SU-DHL-6 (cell line): ENCODE results near the gene PRKCE.

ENCODE experiments used
- H2AFZ ChIP-seq: fragments of 200-600 bp; sonication (generic); 2 replicates; pipeline ENCODE4 v1.6.1; 2014; ENCODE audit warnings: low read depth, mild to moderate bottlenecking, moderate library complexity, mixed read lengths, antibody characterized with exemption, low read length; ENCODE audit not compliant: severe bottlenecking
- H3F3A ChIP-seq: fragments of 200-600 bp; shearing (Covaris generic); 2 replicates; pipeline ENCODE4 v1.6.0; 2016; ENCODE audit warnings: antibody characterized with exemption, mild to moderate bottlenecking; ENCODE audit not compliant: insufficient read depth
- H3K27ac ChIP-seq: fragments of 200-600 bp; sonication (generic); 2 replicates; pipeline ENCODE4 v1.5.1; 2016; ENCODE audit warnings: low read depth, mild to moderate bottlenecking, low read length, moderate library complexity, mixed read lengths
- H3K27me3 ChIP-seq: fragments of 200-600 bp; sonication (generic), shearing (Covaris generic); 2 replicates; pipeline ENCODE4 v1.6.0; 2014; ENCODE audit warnings: mild to moderate bottlenecking, low read length
- H3K36me3 ChIP-seq: fragments of 200-600 bp; sonication (generic); 2 replicates; pipeline ENCODE4 v1.6.1; 2014; ENCODE audit warnings: mild to moderate bottlenecking, low read length, mixed read lengths
- H3K4me2 ChIP-seq: fragments of 300-600, 200-600 bp; shearing (Covaris generic), sonication (generic); 2 replicates; pipeline ENCODE4 v1.6.0; 2014; ENCODE audit warnings: low read length, low read depth, mild to moderate bottlenecking; ENCODE audit not compliant: poor library complexity, severe bottlenecking
- H3K4me3 ChIP-seq: fragments of 200-600 bp; sonication (generic); 2 replicates; pipeline ENCODE4 v1.5.1; 2014; ENCODE audit warnings: antibody characterized with exemption, low read length, mild to moderate bottlenecking, mixed read lengths; ENCODE audit not compliant: insufficient read depth, poor library complexity, severe bottlenecking
- H3K79me2 ChIP-seq: fragments of 200-600 bp; sonication (generic); 2 replicates; pipeline ENCODE4 v1.6.1; 2014; ENCODE audit warnings: mild to moderate bottlenecking, low read length, moderate library complexity; ENCODE audit not compliant: insufficient read depth
- H3K9ac ChIP-seq: fragments of 200-600 bp; sonication (generic); 2 replicates; pipeline ENCODE4 v1.7.0; 2014; ENCODE audit warnings: mild to moderate bottlenecking, low read length
- H3K9me2 ChIP-seq: fragments of 200-600 bp; sonication (generic); replicated peaks from 2 replicates; pipeline ENCODE4 v1.6.1; 2014; ENCODE audit warnings: low read length; ENCODE audit not compliant: insufficient read depth
- H3K9me3 ChIP-seq: fragments of 200-600 bp; sonication (generic); 2 replicates; pipeline ENCODE4 v1.6.1; 2014; ENCODE audit warnings: low read length, mixed read lengths; ENCODE audit not compliant: insufficient read depth
- H4K20me1 ChIP-seq: fragments of 200-600 bp; sonication (generic); 2 replicates; pipeline ENCODE4 v1.6.1; 2014; ENCODE audit warnings: low read depth, mild to moderate bottlenecking, antibody characterized with exemption, low read length, moderate library complexity, mixed read lengths
- EZH2phosphoT487 ChIP-seq: fragments of 200-600 bp; sonication (generic), shearing (Covaris generic); conservative IDR thresholded peaks from 2 replicates; pipeline ENCODE4 v1.6.1; 2018; ENCODE audit warnings: mild to moderate bottlenecking, antibody characterized with exemption, low read length, moderate library complexity, mixed read lengths
- TF ChIP-seq, protein P1 (sequence below): fragments of 200-600 bp; sonication (generic); IDR thresholded peaks from one replicate; pipeline ENCODE4 v1.5.1; 2017; ENCODE audit warnings: antibody characterized with exemption, mild to moderate bottlenecking, low read length, moderate library complexity; ENCODE audit not compliant: insufficient read depth, poor library complexity, severe bottlenecking

Gene PRKCE

GRCh38 chr2:46193356-46193755, 541.9 kb downstream of the PRKCE start:
- Histone ChIP-seq H3K27ac (no peak overlapping the region), H3K9me3 (no peaks in the 10 kb centered on the region), H2AFZ (no peak overlapping the region), H3K9me2 (no peaks in the 10 kb centered on the region), H3K9ac (no peak overlapping the region), H3K4me2 (no peak overlapping the region), H3K27me3 (no peaks in the 10 kb centered on the region), H3F3A (no peaks in the 10 kb centered on the region), H3K36me3 (no peaks in the 10 kb centered on the region), H4K20me1 (no peaks in the 10 kb centered on the region), H3K79me2 (no peaks in the 10 kb centered on the region), H3K4me3 (no peak overlapping the region)
- TF ChIP-seq, protein P1, sequence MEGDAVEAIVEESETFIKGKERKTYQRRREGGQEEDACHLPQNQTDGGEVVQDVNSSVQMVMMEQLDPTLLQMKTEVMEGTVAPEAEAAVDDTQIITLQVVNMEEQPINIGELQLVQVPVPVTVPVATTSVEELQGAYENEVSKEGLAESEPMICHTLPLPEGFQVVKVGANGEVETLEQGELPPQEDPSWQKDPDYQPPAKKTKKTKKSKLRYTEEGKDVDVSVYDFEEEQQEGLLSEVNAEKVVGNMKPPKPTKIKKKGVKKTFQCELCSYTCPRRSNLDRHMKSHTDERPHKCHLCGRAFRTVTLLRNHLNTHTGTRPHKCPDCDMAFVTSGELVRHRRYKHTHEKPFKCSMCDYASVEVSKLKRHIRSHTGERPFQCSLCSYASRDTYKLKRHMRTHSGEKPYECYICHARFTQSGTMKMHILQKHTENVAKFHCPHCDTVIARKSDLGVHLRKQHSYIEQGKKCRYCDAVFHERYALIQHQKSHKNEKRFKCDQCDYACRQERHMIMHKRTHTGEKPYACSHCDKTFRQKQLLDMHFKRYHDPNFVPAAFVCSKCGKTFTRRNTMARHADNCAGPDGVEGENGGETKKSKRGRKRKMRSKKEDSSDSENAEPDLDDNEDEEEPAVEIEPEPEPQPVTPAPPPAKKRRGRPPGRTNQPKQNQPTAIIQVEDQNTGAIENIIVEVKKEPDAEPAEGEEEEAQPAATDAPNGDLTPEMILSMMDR, result no peak
- TF ChIP-seq EZH2phosphoT487, result no peak

DNA sequence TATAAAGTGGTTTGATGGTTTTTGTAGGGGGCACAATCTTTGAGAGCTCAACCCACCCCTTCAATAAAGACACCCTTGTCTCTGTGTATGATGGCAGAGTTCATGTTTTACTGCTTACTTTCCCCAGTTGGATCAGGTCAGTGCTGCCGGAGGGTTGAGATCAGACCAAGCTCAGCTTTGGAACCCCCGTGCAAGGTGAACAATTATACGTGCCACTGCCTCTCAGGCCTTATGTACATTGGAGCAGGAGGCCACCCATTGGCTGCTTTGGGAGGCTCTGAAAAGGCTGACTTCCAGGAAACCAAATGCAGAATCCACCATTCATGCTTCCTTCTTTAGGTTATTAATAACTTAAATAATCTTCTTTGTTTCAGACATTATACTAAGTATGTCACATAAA, 542.4 kb downstream of the PRKCE start:
- H3K9ac ChIP-seq, result no peak overlapping the region
- no peak overlapping the region for H2AFZ ChIP-seq
- no peaks in the 10 kb centered on the region for H3F3A ChIP-seq
- no peak overlapping the region for H3K27ac ChIP-seq
- no peak overlapping the region for H3K4me2 ChIP-seq
- H3K79me2 ChIP-seq, result no peaks in the 10 kb centered on the region
- H3K9me3 ChIP-seq, result no peaks in the 10 kb centered on the region
- H3K9me2 ChIP-seq, result no peaks in the 10 kb centered on the region
- no peaks in the 10 kb centered on the region for H4K20me1 ChIP-seq
- no peak for TF ChIP-seq EZH2phosphoT487
- TF ChIP-seq, protein P1, result no peak
- H3K36me3 ChIP-seq, result no peaks in the 10 kb centered on the region
- no peaks in the 10 kb centered on the region for H3K27me3 ChIP-seq
- H3K4me3 ChIP-seq, result no peak overlapping the region

- no peaks in the 10 kb centered on the region for H3K36me3 ChIP-seq
- no peaks in the 10 kb centered on the region for H3F3A ChIP-seq
- H3K79me2 ChIP-seq, result no peaks in the 10 kb centered on the region
- no peak for TF ChIP-seq EZH2phosphoT487
- TF ChIP-seq, protein P1, result no peak
- no peak overlapping the region for H3K27ac ChIP-seq
- H2AFZ ChIP-seq, result no peak overlapping the region
- no peaks in the 10 kb centered on the region for H3K27me3 ChIP-seq
- H3K9ac ChIP-seq, result no peak overlapping the region
- H3K9me3 ChIP-seq, result no peaks in the 10 kb centered on the region
- no peak overlapping the region for H3K4me2 ChIP-seq
- no peaks in the 10 kb centered on the region for H3K9me2 ChIP-seq
- H3K4me3 ChIP-seq, result no peak overlapping the region
- no peaks in the 10 kb centered on the region for H4K20me1 ChIP-seq
Observed at GRCh38 chr2:46194856-46195255, 543.4 kb downstream of the PRKCE start.

GRCh38 chr2:46195819-46196218, 544.3 kb downstream of the PRKCE start:
- H3K4me3 ChIP-seq, result no peak overlapping the region
- no peaks in the 10 kb centered on the region for H3K9me3 ChIP-seq
- H3K27ac ChIP-seq, result no peak overlapping the region
- H2AFZ ChIP-seq, result no peak overlapping the region
- no peaks in the 10 kb centered on the region for H3F3A ChIP-seq
- no peaks in the 10 kb centered on the region for H3K27me3 ChIP-seq
- H3K9ac ChIP-seq, result no peak overlapping the region
- no peaks in the 10 kb centered on the region for H3K9me2 ChIP-seq
- H3K4me2 ChIP-seq, result no peak overlapping the region
- TF ChIP-seq EZH2phosphoT487, result no peak
- TF ChIP-seq, protein P1, result no peak
- no peaks in the 10 kb centered on the region for H4K20me1 ChIP-seq
- H3K79me2 ChIP-seq, result no peaks in the 10 kb centered on the region
- no peaks in the 10 kb centered on the region for H3K36me3 ChIP-seq
